ENCODE results near the gene ZNF490. TPM values are rescaled to one million over a fixed set of nuclear protein-coding genes. Genes with fewer than 3 reads are reported as not detected.
"Not testable (repeated sequence)": the region's sequence is repeated elsewhere in the genome, so short reads cannot be mapped to it uniquely, and the experiment has no call there.

The ZNF490 gene
- total RNA-seq, 1 donor = 8.7 TPM

- H3K79me2 ChIP-seq (ENCODE audit: insufficient read depth, low read length) = no peaks in the 10 kb centered on the region
- H3K4me1 ChIP-seq (ENCODE audit: insufficient read depth, low read length) = no peaks in the 10 kb centered on the region
- no peaks in the 10 kb centered on the region for H3K9me3 ChIP-seq (ENCODE audit: low read depth, low read length)
- H4K20me1 ChIP-seq (ENCODE audit: insufficient read depth, low read length) = no peaks in the 10 kb centered on the region
- DNase-seq (ENCODE audit: insufficient read length, low spot score, missing footprints) = no peak
- no peak overlapping the region for H3K4me2 ChIP-seq (ENCODE audit: insufficient read depth, low read length)
- no peak overlapping the region for H2AFZ ChIP-seq (ENCODE audit: low read length)
- H3K36me3 ChIP-seq (ENCODE audit: insufficient read depth, low read length) = no peaks in the 10 kb centered on the region
- H3K27ac ChIP-seq (ENCODE audit: low read depth, low read length) = no peak overlapping the region
- H3K27me3 ChIP-seq (ENCODE audit: insufficient read depth, low read length) = no peaks in the 10 kb centered on the region
- TF ChIP-seq CTCF (IDR thresholded peaks at IDR 0.05; ENCODE audit: extremely low read depth, low read depth, low read length) = no peak
- no peak overlapping the region for H3K4me3 ChIP-seq (ENCODE audit: insufficient read depth, low read length)
Observed at GRCh38 chr19:12567951-12568350, 42.7 kb downstream of the ZNF490 start.

GRCh38 chr19:12566380-12566779 lies 44.2 kb downstream of the ZNF490 start:
- H3K4me1 ChIP-seq (ENCODE audit: insufficient read depth, low read length); H3K4me3 ChIP-seq (ENCODE audit: insufficient read depth, low read length); H4K20me1 ChIP-seq (ENCODE audit: insufficient read depth, low read length); H3K9me3 ChIP-seq (ENCODE audit: low read depth, low read length); H2AFZ ChIP-seq (ENCODE audit: low read length); H3K79me2 ChIP-seq (ENCODE audit: insufficient read depth, low read length); H3K27me3 ChIP-seq (ENCODE audit: insufficient read depth, low read length); DNase-seq (ENCODE audit: insufficient read length, low spot score, missing footprints); H3K4me2 ChIP-seq (ENCODE audit: insufficient read depth, low read length); H3K27ac ChIP-seq (ENCODE audit: low read depth, low read length); H3K36me3 ChIP-seq (ENCODE audit: insufficient read depth, low read length): not testable (repeated sequence)

- DNase-seq (ENCODE audit: insufficient read length, low spot score, missing footprints) = peak; percentile 99
- H3K4me2 ChIP-seq (ENCODE audit: insufficient read depth, low read length) = peak overlapping the region; percentile 1
- H3K36me3 ChIP-seq (ENCODE audit: insufficient read depth, low read length) = no peaks in the 10 kb centered on the region
- H4K20me1 ChIP-seq (ENCODE audit: insufficient read depth, low read length) = no peaks in the 10 kb centered on the region
- H3K27ac ChIP-seq (ENCODE audit: low read depth, low read length) = no peak overlapping the region
- no peaks in the 10 kb centered on the region for H3K27me3 ChIP-seq (ENCODE audit: insufficient read depth, low read length)
- no peaks in the 10 kb centered on the region for H3K4me1 ChIP-seq (ENCODE audit: insufficient read depth, low read length)
- no peaks in the 10 kb centered on the region for H3K9me3 ChIP-seq (ENCODE audit: low read depth, low read length)
- peak overlapping the region; percentile 56 for H2AFZ ChIP-seq (ENCODE audit: low read length)
- H3K4me3 ChIP-seq (ENCODE audit: insufficient read depth, low read length) = no peak overlapping the region
- H3K79me2 ChIP-seq (ENCODE audit: insufficient read depth, low read length) = no peaks in the 10 kb centered on the region
- peak; percentile 99 for TF ChIP-seq CTCF (IDR thresholded peaks at IDR 0.05; ENCODE audit: extremely low read depth, low read depth, low read length)
Observed at GRCh38 chr19:12564016-12564664, 46.5 kb downstream of the ZNF490 start.

- Histone ChIP-seq H3K36me3 (ENCODE audit: insufficient read depth, low read length) (no peaks in the 10 kb centered on the region), H3K4me3 (ENCODE audit: insufficient read depth, low read length) (peak overlapping the region; percentile 45), H3K4me2 (ENCODE audit: insufficient read depth, low read length) (no peak overlapping the region), H4K20me1 (ENCODE audit: insufficient read depth, low read length) (no peaks in the 10 kb centered on the region), H3K27ac (ENCODE audit: low read depth, low read length) (no peak overlapping the region), H3K27me3 (ENCODE audit: insufficient read depth, low read length) (no peaks in the 10 kb centered on the region), H3K4me1 (ENCODE audit: insufficient read depth, low read length) (peaks cover 4% of the 10 kb centered on the region), H3K9me3 (ENCODE audit: low read depth, low read length) (no peaks in the 10 kb centered on the region), H2AFZ (ENCODE audit: low read length) (no peak overlapping the region), H3K79me2 (ENCODE audit: insufficient read depth, low read length) (peaks cover under 1% of the 10 kb centered on the region)
- no peak for DNase-seq (ENCODE audit: insufficient read length, low spot score, missing footprints)
- TF ChIP-seq CTCF (IDR thresholded peaks at IDR 0.05; ENCODE audit: extremely low read depth, low read depth, low read length) = no peak
Observed at GRCh38 chr19:12555456-12555930, 55.1 kb downstream of the ZNF490 start.

Data from osteoblast (primary cell).